Measurements from ENCODE around the gene DUOXA2.

DNA sequence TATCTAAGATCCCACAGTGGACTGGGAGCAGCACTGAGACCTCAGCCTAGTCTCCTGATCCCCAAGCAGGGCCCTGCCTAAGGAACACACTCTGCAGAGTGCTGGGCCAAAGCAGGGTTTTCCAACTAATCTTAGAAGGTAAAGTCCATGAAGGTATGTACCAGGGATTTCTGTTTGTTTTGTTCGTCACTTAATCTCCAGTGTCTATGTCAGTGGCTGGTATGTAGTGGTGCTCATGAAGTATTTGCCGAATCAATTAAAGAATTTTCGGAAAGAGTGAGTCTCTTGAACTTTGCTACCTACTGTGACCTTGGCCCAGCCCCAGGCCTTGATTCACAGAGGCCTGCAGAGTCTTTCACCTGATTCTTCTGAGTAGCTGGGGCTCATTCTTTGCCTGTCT lies 17.4 kb downstream of the DUOXA2 start:
- TF ChIP-seq, protein P1, sequence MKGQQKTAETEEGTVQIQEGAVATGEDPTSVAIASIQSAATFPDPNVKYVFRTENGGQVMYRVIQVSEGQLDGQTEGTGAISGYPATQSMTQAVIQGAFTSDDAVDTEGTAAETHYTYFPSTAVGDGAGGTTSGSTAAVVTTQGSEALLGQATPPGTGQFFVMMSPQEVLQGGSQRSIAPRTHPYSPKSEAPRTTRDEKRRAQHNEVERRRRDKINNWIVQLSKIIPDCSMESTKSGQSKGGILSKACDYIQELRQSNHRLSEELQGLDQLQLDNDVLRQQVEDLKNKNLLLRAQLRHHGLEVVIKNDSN (IDR thresholded peaks at IDR 0.05): no peak
- TF ChIP-seq EP300 (IDR thresholded peaks at IDR 0.05; ENCODE audit: borderline replicate concordance) (no peak), ZBTB7A (IDR thresholded peaks at IDR 0.05; ENCODE audit: low read depth) (no peak), FOXM1 (IDR thresholded peaks at IDR 0.05; ENCODE audit: borderline replicate concordance, low read depth) (no peak), RAD21 (IDR thresholded peaks at IDR 0.05; ENCODE audit: low read depth) (no peak), TAF1 (IDR thresholded peaks at IDR 0.05; ENCODE audit: low read depth) (no peak), NFIC (IDR thresholded peaks at IDR 0.05) (no peak), TEAD4 (IDR thresholded peaks at IDR 0.05) (no peak), YY1 (IDR thresholded peaks at IDR 0.05; ENCODE audit: low read depth) (no peak), EGR1 (IDR thresholded peaks at IDR 0.05) (no peak), CEBPB (IDR thresholded peaks at IDR 0.05) (no peak), TCF12 (IDR thresholded peaks at IDR 0.05; ENCODE audit: low read depth) (no peak)
- TF ChIP-seq, protein P2, sequence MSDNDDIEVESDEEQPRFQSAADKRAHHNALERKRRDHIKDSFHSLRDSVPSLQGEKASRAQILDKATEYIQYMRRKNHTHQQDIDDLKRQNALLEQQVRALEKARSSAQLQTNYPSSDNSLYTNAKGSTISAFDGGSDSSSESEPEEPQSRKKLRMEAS (IDR thresholded peaks at IDR 0.05): no peak
- TF ChIP-seq, protein P3, sequence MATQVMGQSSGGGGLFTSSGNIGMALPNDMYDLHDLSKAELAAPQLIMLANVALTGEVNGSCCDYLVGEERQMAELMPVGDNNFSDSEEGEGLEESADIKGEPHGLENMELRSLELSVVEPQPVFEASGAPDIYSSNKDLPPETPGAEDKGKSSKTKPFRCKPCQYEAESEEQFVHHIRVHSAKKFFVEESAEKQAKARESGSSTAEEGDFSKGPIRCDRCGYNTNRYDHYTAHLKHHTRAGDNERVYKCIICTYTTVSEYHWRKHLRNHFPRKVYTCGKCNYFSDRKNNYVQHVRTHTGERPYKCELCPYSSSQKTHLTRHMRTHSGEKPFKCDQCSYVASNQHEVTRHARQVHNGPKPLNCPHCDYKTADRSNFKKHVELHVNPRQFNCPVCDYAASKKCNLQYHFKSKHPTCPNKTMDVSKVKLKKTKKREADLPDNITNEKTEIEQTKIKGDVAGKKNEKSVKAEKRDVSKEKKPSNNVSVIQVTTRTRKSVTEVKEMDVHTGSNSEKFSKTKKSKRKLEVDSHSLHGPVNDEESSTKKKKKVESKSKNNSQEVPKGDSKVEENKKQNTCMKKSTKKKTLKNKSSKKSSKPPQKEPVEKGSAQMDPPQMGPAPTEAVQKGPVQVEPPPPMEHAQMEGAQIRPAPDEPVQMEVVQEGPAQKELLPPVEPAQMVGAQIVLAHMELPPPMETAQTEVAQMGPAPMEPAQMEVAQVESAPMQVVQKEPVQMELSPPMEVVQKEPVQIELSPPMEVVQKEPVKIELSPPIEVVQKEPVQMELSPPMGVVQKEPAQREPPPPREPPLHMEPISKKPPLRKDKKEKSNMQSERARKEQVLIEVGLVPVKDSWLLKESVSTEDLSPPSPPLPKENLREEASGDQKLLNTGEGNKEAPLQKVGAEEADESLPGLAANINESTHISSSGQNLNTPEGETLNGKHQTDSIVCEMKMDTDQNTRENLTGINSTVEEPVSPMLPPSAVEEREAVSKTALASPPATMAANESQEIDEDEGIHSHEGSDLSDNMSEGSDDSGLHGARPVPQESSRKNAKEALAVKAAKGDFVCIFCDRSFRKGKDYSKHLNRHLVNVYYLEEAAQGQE (IDR thresholded peaks at IDR 0.05; ENCODE audit: low read depth): no peak
